GM23338 (cell line): ENCODE data around the gene OLA1. TPM values are rescaled to one million over a fixed set of nuclear protein-coding genes. Genes with fewer than 3 reads are reported as not detected.

Source experiments
- ATAC-seq: fragments of 200-7000 bp; cut with Tn5 transposase; 3 replicates; pipeline ENCODE4 v1.9.1; 2020
- DNase-seq: peaks from one replicate; pipeline ENCODE4 v3.0.0-alpha.2; 2015; ENCODE audit warnings: low spot score
- H2AFZ ChIP-seq: fragments of 200-600 bp; sonication (generic); 2 replicates; pipeline ENCODE4 v1.8.0; 2016; ENCODE audit warnings: antibody characterized with exemption, mild to moderate bottlenecking, moderate library complexity
- H3F3A ChIP-seq: fragments of 200-600 bp; sonication (generic); replicated peaks from 2 replicates; pipeline ENCODE4 v1.8.0; 2017; ENCODE audit warnings: antibody characterized with exemption, mixed run types, low read depth
- H3K27ac ChIP-seq: fragments of 200-600 bp; sonication (generic); 2 replicates; pipeline ENCODE4 v1.6.1; 2016; ENCODE audit warnings: low read depth
- H3K27me3 ChIP-seq: fragments of 200-600 bp; sonication (generic); 2 replicates; pipeline ENCODE4 v1.8.0; 2016; ENCODE audit warnings: mild to moderate bottlenecking, mixed run types, moderate library complexity; ENCODE audit not compliant: insufficient read depth
- H3K36me3 ChIP-seq: fragments of 200-600 bp; sonication (generic); 2 replicates; pipeline ENCODE4 v1.8.0; 2016; ENCODE audit warnings: mild to moderate bottlenecking; ENCODE audit not compliant: insufficient read depth
- H3K4me1 ChIP-seq: fragments of 200-600 bp; sonication (generic); 2 replicates; pipeline ENCODE4 v1.8.0; 2016; ENCODE audit warnings: mild to moderate bottlenecking, moderate library complexity; ENCODE audit not compliant: insufficient read depth
- H3K4me2 ChIP-seq: fragments of 200-600 bp; sonication (generic); 2 replicates; pipeline ENCODE4 v1.7.1; 2017; ENCODE audit warnings: mixed run types
- H3K4me3 ChIP-seq: fragments of 200-600 bp; sonication (generic); 2 replicates; pipeline ENCODE4 v1.6.1; 2016; ENCODE audit warnings: mixed run types
- H3K79me2 ChIP-seq: fragments of 200-600 bp; sonication (generic); replicated peaks from 2 replicates; pipeline ENCODE4 v1.8.0; 2017; ENCODE audit warnings: mild to moderate bottlenecking; ENCODE audit not compliant: insufficient read depth
- H3K9me2 ChIP-seq: fragments of 200-600 bp; sonication (generic); 2 replicates; pipeline ENCODE4 v1.8.0; 2017; ENCODE audit not compliant: insufficient read depth
- H4K20me1 ChIP-seq: fragments of 200-600 bp; sonication (generic); replicated peaks from 2 replicates; pipeline ENCODE4 v1.8.0; 2017; ENCODE audit warnings: mild to moderate bottlenecking; ENCODE audit not compliant: insufficient read depth
- H3K27ac Mint-ChIP-seq: 2 replicates; pipeline ENCODE4 v1.8.0; 2020; ENCODE audit warnings: inconsistent platforms, mild to moderate bottlenecking, moderate library complexity, mixed read lengths
- H3K27me3 Mint-ChIP-seq: 3 replicates; pipeline ENCODE4 v1.8.0; 2022; ENCODE audit warnings: low read depth, mild to moderate bottlenecking, moderate library complexity, mixed read lengths, inconsistent platforms; ENCODE audit not compliant: insufficient read depth, poor library complexity
- H3K36me3 Mint-ChIP-seq: 3 replicates; pipeline ENCODE4 v1.8.0; 2021; ENCODE audit warnings: low read depth, mild to moderate bottlenecking, inconsistent platforms, moderate library complexity, mixed read lengths
- H3K4me1 Mint-ChIP-seq: 3 replicates; pipeline ENCODE4 v1.8.0; 2020; ENCODE audit warnings: mild to moderate bottlenecking, inconsistent platforms, mixed read lengths
- H3K4me3 Mint-ChIP-seq: 3 replicates; pipeline ENCODE4 v1.8.0; 2021; ENCODE audit warnings: moderate library complexity, mild to moderate bottlenecking, inconsistent platforms, mixed read lengths
- H3K9me3 Mint-ChIP-seq: 3 replicates; pipeline ENCODE4 v1.8.0; 2020; ENCODE audit warnings: moderate library complexity, mild to moderate bottlenecking, inconsistent platforms, mixed read lengths
- CREB1 ChIP-seq: fragments of 250-450 bp; sonication (Bioruptor Pico); IDR thresholded peaks from 2 replicates; pipeline ENCODE4 v1.5.0; 2020; ENCODE audit warnings: low read depth, mild to moderate bottlenecking, moderate library complexity
- EZH2 ChIP-seq: fragments of 200-600 bp; sonication (generic); IDR thresholded peaks from one replicate; pipeline ENCODE4 v1.8.0; 2017; ENCODE audit warnings: antibody characterized with exemption, mild to moderate bottlenecking, low read depth; ENCODE audit not compliant: unreplicated experiment
- EZH2phosphoT487 ChIP-seq: fragments of 200-600 bp; sonication (generic); IDR thresholded peaks from one replicate; pipeline ENCODE4 v1.8.1; 2018; ENCODE audit warnings: antibody characterized with exemption; ENCODE audit not compliant: unreplicated experiment
- JUNB ChIP-seq: IDR thresholded peaks from one replicate; pipeline ENCODE4 v1.6.1; 2016; ENCODE audit warnings: antibody characterized with exemption; ENCODE audit not compliant: unreplicated experiment
- NANOG ChIP-seq: IDR thresholded peaks from 2 replicates; pipeline ENCODE4 v1.6.1; 2016; ENCODE audit warnings: antibody characterized with exemption, borderline replicate concordance
- POLR2AphosphoS5 ChIP-seq: IDR thresholded peaks from 2 replicates; pipeline ENCODE4 v1.6.1; 2016; ENCODE audit warnings: antibody characterized with exemption, low read depth
- STAT1 ChIP-seq: IDR thresholded peaks from one replicate; pipeline ENCODE4 v1.6.1; 2016; ENCODE audit warnings: antibody characterized with exemption; ENCODE audit not compliant: unreplicated experiment
- ZNF114 ChIP-seq: fragments of 250-450 bp; sonication (Bioruptor Pico); IDR thresholded peaks from 2 replicates; pipeline ENCODE4 v1.5.0; 2020; ENCODE audit warnings: mild to moderate bottlenecking, moderate library complexity
- polyA plus RNA-seq: library from polyadenylated mRNA; unstranded; fragments of >200 nt; fragmentation: Nextera tagmentation; extraction: Ambion mirVana; gene quantifications from 2 replicates; pipeline ENCODE4 v1.2.1, GENCODE V29; 2016
- total RNA-seq: library from RNA; depleted of rRNA; stranded (reverse); fragments of >200 nt; shearing (Covaris generic); gene quantifications from 2 replicates; pipeline ENCODE4 v1.2.3, GENCODE V29; 2014
- TF ChIP-seq, protein P1 (sequence below), 2 experiments: fragments of 200-600 bp in 1 of 2; sonication (generic) in 1 of 2; conservative IDR thresholded peaks; 2 replicates each; pipeline versions ENCODE4 v1.5.1 to v1.6.1; 2016 to 2017; ENCODE audit warnings: antibody characterized with exemption in 2 of 2, low read depth in 2 of 2, mild to moderate bottlenecking in 2 of 2, moderate library complexity in 1 of 2
- TF ChIP-seq, protein P2 (sequence below): fragments of 250-450 bp; sonication (Bioruptor Pico); IDR thresholded peaks from 2 replicates; pipeline ENCODE4 v1.5.0; 2020; ENCODE audit warnings: mild to moderate bottlenecking, moderate library complexity

The OLA1 gene
- total and polyA plus RNA-seq, 2 experiments from 2014 or later: 104 to 242 TPM

DNA sequence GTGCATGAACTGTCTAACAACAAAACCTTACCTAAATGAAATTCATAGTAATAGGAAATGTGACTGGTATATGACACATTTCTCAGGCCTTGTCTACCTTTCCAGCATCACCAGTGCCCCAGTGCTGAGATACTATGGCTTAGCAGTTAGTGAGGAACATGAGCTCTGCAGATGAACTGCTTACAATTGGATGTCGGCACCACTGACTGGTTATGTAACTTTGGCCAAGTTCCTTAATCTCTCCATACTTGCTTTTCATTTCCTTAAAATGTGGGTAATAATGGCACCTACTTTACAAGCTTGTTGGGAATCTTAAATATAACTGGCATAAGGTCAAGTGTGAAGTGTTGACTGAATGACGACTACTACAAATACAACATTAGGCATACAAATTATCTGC, 136.3 kb downstream of the OLA1 start (continued):
- TF ChIP-seq, protein P1, sequence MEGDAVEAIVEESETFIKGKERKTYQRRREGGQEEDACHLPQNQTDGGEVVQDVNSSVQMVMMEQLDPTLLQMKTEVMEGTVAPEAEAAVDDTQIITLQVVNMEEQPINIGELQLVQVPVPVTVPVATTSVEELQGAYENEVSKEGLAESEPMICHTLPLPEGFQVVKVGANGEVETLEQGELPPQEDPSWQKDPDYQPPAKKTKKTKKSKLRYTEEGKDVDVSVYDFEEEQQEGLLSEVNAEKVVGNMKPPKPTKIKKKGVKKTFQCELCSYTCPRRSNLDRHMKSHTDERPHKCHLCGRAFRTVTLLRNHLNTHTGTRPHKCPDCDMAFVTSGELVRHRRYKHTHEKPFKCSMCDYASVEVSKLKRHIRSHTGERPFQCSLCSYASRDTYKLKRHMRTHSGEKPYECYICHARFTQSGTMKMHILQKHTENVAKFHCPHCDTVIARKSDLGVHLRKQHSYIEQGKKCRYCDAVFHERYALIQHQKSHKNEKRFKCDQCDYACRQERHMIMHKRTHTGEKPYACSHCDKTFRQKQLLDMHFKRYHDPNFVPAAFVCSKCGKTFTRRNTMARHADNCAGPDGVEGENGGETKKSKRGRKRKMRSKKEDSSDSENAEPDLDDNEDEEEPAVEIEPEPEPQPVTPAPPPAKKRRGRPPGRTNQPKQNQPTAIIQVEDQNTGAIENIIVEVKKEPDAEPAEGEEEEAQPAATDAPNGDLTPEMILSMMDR (conservative IDR thresholded peaks at IDR 0.05; ENCODE audit: low read depth in 2 of 2): no peak
- TF ChIP-seq POLR2AphosphoS5: no peak
- TF ChIP-seq EZH2phosphoT487: no peak

DNA sequence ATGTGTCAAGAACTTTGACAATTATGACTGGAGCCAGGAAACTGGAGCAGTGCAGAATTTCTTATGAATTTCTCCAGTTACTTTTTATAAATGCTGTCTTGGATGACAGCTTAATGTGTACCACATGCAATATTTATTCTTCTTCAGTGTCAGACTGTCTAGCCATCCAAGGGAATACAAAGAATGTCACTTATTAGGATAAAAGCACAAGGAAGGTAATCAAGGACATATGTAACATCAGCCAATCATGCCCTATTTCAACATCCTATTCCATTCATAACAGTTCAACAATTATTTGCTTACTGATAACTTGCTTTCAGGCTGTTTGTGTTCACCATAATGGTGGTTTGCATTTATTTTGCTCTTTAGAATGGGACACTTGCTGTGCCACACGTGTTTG, 139.8 kb downstream of the OLA1 start:
- no peak overlapping the region for H3K4me3 ChIP-seq
- H3K4me1 ChIP-seq: peaks cover 20% of the 10 kb centered on the region
- H3K79me2 ChIP-seq: no peaks in the 10 kb centered on the region
- no peaks in the 10 kb centered on the region for H3K27me3 ChIP-seq
- H3K27ac ChIP-seq: no peak overlapping the region
- TF ChIP-seq, protein P1 (conservative IDR thresholded peaks at IDR 0.05; ENCODE audit: low read depth in 2 of 2): no peak
- TF ChIP-seq EZH2phosphoT487: no peak
- TF ChIP-seq NANOG: no peak
- TF ChIP-seq STAT1: no peak
- no peak for TF ChIP-seq JUNB
- TF ChIP-seq, protein P2, sequence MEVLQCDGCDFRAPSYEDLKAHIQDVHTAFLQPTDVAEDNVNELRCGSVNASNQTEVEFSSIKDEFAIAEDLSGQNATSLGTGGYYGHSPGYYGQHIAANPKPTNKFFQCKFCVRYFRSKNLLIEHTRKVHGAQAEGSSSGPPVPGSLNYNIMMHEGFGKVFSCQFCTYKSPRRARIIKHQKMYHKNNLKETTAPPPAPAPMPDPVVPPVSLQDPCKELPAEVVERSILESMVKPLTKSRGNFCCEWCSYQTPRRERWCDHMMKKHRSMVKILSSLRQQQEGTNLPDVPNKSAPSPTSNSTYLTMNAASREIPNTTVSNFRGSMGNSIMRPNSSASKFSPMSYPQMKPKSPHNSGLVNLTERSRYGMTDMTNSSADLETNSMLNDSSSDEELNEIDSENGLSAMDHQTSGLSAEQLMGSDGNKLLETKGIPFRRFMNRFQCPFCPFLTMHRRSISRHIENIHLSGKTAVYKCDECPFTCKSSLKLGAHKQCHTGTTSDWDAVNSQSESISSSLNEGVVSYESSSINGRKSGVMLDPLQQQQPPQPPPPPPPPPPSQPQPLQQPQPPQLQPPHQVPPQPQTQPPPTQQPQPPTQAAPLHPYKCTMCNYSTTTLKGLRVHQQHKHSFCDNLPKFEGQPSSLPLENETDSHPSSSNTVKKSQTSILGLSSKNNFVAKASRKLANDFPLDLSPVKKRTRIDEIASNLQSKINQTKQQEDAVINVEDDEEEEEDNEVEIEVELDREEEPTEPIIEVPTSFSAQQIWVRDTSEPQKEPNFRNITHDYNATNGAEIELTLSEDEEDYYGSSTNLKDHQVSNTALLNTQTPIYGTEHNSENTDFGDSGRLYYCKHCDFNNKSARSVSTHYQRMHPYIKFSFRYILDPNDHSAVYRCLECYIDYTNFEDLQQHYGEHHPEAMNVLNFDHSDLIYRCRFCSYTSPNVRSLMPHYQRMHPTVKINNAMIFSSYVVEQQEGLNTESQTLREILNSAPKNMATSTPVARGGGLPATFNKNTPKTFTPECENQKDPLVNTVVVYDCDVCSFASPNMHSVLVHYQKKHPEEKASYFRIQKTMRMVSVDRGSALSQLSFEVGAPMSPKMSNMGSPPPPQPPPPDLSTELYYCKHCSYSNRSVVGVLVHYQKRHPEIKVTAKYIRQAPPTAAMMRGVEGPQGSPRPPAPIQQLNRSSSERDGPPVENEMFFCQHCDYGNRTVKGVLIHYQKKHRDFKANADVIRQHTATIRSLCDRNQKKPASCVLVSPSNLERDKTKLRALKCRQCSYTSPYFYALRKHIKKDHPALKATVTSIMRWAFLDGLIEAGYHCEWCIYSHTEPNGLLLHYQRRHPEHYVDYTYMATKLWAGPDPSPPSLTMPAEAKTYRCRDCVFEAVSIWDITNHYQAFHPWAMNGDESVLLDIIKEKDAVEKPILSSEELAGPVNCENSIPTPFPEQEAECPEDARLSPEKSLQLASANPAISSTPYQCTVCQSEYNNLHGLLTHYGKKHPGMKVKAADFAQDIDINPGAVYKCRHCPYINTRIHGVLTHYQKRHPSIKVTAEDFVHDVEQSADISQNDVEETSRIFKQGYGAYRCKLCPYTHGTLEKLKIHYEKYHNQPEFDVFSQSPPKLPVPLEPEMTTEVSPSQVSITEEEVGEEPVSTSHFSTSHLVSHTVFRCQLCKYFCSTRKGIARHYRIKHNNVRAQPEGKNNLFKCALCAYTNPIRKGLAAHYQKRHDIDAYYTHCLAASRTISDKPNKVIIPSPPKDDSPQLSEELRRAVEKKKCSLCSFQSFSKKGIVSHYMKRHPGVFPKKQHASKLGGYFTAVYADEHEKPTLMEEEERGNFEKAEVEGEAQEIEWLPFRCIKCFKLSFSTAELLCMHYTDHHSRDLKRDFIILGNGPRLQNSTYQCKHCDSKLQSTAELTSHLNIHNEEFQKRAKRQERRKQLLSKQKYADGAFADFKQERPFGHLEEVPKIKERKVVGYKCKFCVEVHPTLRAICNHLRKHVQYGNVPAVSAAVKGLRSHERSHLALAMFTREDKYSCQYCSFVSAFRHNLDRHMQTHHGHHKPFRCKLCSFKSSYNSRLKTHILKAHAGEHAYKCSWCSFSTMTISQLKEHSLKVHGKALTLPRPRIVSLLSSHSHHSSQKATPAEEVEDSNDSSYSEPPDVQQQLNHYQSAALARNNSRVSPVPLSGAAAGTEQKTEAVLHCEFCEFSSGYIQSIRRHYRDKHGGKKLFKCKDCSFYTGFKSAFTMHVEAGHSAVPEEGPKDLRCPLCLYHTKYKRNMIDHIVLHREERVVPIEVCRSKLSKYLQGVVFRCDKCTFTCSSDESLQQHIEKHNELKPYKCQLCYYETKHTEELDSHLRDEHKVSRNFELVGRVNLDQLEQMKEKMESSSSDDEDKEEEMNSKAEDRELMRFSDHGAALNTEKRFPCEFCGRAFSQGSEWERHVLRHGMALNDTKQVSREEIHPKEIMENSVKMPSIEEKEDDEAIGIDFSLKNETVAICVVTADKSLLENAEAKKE (CRISPR knock-in tag): no peak
- no peak for TF ChIP-seq EZH2
- no peak for TF ChIP-seq CREB1
- TF ChIP-seq ZNF114: no peak
- H3K27ac Mint-ChIP-seq: no peak overlapping the region
- H3F3A ChIP-seq: no peaks in the 10 kb centered on the region
- H3K9me3 Mint-ChIP-seq: no peaks in the 10 kb centered on the region
- ATAC-seq: no peak
- H3K36me3 Mint-ChIP-seq: no peaks in the 10 kb centered on the region
- H3K4me3 Mint-ChIP-seq: no peak overlapping the region
- no peaks in the 10 kb centered on the region for H3K36me3 ChIP-seq
- peaks cover 4% of the 10 kb centered on the region for H3K27me3 Mint-ChIP-seq
- H2AFZ ChIP-seq: no peak overlapping the region
- DNase-seq: no peak
- no peak overlapping the region for H3K4me2 ChIP-seq
- H4K20me1 ChIP-seq: no peaks in the 10 kb centered on the region
- no peaks in the 10 kb centered on the region for H3K9me2 ChIP-seq
- H3K4me1 Mint-ChIP-seq: peaks cover 16% of the 10 kb centered on the region
